ENCODE measurements around the gene SEMA5B. TPM values are rescaled to one million over a fixed set of nuclear protein-coding genes. Genes with fewer than 3 reads are reported as not detected.

The SEMA5B gene
- total and polyA plus RNA-seq, 9 of the 15 experiments (the other 6 are each of a cell fraction or from before 2014, with no cell fraction given), result not detected

DNA sequence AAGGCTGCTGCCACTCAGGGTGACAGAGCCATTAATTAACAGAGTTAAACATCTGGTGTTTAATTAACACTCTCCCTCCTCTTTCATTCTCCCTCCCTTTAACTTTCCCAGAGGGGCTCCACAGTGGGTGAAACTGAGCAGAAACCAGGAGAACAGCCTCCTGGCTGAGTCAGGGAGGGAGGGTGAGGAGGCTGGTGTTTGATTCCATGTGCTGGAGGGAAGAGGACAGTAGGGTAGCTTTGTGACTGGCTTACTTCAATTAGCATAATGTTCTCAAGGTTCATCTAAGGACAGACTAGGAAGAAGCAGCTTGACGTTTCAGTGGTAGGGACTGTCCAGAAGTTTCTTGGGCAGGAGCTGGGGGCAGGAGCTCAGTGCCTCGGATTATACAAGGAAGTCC is 62.8 kb downstream of the SEMA5B start (continued):
- TF ChIP-seq, protein P1, sequence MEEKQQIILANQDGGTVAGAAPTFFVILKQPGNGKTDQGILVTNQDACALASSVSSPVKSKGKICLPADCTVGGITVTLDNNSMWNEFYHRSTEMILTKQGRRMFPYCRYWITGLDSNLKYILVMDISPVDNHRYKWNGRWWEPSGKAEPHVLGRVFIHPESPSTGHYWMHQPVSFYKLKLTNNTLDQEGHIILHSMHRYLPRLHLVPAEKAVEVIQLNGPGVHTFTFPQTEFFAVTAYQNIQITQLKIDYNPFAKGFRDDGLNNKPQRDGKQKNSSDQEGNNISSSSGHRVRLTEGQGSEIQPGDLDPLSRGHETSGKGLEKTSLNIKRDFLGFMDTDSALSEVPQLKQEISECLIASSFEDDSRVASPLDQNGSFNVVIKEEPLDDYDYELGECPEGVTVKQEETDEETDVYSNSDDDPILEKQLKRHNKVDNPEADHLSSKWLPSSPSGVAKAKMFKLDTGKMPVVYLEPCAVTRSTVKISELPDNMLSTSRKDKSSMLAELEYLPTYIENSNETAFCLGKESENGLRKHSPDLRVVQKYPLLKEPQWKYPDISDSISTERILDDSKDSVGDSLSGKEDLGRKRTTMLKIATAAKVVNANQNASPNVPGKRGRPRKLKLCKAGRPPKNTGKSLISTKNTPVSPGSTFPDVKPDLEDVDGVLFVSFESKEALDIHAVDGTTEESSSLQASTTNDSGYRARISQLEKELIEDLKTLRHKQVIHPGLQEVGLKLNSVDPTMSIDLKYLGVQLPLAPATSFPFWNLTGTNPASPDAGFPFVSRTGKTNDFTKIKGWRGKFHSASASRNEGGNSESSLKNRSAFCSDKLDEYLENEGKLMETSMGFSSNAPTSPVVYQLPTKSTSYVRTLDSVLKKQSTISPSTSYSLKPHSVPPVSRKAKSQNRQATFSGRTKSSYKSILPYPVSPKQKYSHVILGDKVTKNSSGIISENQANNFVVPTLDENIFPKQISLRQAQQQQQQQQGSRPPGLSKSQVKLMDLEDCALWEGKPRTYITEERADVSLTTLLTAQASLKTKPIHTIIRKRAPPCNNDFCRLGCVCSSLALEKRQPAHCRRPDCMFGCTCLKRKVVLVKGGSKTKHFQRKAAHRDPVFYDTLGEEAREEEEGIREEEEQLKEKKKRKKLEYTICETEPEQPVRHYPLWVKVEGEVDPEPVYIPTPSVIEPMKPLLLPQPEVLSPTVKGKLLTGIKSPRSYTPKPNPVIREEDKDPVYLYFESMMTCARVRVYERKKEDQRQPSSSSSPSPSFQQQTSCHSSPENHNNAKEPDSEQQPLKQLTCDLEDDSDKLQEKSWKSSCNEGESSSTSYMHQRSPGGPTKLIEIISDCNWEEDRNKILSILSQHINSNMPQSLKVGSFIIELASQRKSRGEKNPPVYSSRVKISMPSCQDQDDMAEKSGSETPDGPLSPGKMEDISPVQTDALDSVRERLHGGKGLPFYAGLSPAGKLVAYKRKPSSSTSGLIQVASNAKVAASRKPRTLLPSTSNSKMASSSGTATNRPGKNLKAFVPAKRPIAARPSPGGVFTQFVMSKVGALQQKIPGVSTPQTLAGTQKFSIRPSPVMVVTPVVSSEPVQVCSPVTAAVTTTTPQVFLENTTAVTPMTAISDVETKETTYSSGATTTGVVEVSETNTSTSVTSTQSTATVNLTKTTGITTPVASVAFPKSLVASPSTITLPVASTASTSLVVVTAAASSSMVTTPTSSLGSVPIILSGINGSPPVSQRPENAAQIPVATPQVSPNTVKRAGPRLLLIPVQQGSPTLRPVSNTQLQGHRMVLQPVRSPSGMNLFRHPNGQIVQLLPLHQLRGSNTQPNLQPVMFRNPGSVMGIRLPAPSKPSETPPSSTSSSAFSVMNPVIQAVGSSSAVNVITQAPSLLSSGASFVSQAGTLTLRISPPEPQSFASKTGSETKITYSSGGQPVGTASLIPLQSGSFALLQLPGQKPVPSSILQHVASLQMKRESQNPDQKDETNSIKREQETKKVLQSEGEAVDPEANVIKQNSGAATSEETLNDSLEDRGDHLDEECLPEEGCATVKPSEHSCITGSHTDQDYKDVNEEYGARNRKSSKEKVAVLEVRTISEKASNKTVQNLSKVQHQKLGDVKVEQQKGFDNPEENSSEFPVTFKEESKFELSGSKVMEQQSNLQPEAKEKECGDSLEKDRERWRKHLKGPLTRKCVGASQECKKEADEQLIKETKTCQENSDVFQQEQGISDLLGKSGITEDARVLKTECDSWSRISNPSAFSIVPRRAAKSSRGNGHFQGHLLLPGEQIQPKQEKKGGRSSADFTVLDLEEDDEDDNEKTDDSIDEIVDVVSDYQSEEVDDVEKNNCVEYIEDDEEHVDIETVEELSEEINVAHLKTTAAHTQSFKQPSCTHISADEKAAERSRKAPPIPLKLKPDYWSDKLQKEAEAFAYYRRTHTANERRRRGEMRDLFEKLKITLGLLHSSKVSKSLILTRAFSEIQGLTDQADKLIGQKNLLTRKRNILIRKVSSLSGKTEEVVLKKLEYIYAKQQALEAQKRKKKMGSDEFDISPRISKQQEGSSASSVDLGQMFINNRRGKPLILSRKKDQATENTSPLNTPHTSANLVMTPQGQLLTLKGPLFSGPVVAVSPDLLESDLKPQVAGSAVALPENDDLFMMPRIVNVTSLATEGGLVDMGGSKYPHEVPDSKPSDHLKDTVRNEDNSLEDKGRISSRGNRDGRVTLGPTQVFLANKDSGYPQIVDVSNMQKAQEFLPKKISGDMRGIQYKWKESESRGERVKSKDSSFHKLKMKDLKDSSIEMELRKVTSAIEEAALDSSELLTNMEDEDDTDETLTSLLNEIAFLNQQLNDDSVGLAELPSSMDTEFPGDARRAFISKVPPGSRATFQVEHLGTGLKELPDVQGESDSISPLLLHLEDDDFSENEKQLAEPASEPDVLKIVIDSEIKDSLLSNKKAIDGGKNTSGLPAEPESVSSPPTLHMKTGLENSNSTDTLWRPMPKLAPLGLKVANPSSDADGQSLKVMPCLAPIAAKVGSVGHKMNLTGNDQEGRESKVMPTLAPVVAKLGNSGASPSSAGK (IDR thresholded peaks at IDR 0.05), result no peak
- TF ChIP-seq LARP7 (IDR thresholded peaks at IDR 0.05) (no peak), TBL1XR1 (IDR thresholded peaks at IDR 0.05; ENCODE audit: low read length in 2 of 2) (no peak), KLF16 (IDR thresholded peaks at IDR 0.05) (no peak), HMG20B (CRISPR knock-in tag; IDR thresholded peaks at IDR 0.05) (no peak), PTBP1 (IDR thresholded peaks at IDR 0.05; ENCODE audit: low read depth, low read length) (no peak), LEF1 (IDR thresholded peaks at IDR 0.05) (no peak)
- TF ChIP-seq, protein P2, sequence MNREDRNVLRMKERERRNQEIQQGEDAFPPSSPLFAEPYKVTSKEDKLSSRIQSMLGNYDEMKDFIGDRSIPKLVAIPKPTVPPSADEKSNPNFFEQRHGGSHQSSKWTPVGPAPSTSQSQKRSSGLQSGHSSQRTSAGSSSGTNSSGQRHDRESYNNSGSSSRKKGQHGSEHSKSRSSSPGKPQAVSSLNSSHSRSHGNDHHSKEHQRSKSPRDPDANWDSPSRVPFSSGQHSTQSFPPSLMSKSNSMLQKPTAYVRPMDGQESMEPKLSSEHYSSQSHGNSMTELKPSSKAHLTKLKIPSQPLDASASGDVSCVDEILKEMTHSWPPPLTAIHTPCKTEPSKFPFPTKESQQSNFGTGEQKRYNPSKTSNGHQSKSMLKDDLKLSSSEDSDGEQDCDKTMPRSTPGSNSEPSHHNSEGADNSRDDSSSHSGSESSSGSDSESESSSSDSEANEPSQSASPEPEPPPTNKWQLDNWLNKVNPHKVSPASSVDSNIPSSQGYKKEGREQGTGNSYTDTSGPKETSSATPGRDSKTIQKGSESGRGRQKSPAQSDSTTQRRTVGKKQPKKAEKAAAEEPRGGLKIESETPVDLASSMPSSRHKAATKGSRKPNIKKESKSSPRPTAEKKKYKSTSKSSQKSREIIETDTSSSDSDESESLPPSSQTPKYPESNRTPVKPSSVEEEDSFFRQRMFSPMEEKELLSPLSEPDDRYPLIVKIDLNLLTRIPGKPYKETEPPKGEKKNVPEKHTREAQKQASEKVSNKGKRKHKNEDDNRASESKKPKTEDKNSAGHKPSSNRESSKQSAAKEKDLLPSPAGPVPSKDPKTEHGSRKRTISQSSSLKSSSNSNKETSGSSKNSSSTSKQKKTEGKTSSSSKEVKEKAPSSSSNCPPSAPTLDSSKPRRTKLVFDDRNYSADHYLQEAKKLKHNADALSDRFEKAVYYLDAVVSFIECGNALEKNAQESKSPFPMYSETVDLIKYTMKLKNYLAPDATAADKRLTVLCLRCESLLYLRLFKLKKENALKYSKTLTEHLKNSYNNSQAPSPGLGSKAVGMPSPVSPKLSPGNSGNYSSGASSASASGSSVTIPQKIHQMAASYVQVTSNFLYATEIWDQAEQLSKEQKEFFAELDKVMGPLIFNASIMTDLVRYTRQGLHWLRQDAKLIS (CRISPR knock-in tag; IDR thresholded peaks at IDR 0.05), result no peak

Measured in K562 (cell line).